Mesenteric fat pad (tissue), 1 donor: ENCODE results near the gene TNNI3. TPM values are rescaled to one million over a fixed set of nuclear protein-coding genes. Genes with fewer than 3 reads are reported as not detected.
A peak's percentile ranks its signal among the peaks of the same experiment; 100 is the strongest.
"Not testable (repeated sequence)": the region's sequence is repeated elsewhere in the genome, so short reads cannot be mapped to it uniquely, and the experiment has no call there.

Experiments
- DNase-seq: peaks from one replicate; pipeline ENCODE4 v3.0.0-alpha.2; 2020; ENCODE audit warnings: low spot score
- total RNA-seq: library from RNA; stranded (reverse); fragmentation: NEBNext Ultra II Directional; extraction: Animal tissue kit (Norgen Biotek cat#: 25700); gene quantifications from one replicate; pipeline ENCODE4 v1.2.1, GENCODE V29; 2021
- donor health status: DM: yes; HTN: yes; CAD: no.

The TNNI3 gene
- total RNA-seq, 1 donor from 2014 or later = not detected

GRCh38 chr19:55173186-55173713 is 15.7 kb upstream of the TNNI3 start:
- DNase-seq = no peak

GRCh38 chr19:55172741-55173140 is 15.2 kb upstream of the TNNI3 start:
- no peak for DNase-seq

GRCh38 chr19:55172318-55172717 is 14.8 kb upstream of the TNNI3 start:
- DNase-seq = not testable (repeated sequence)

GRCh38 chr19:55171440-55171839 is 13.9 kb upstream of the TNNI3 start:
- DNase-seq = no peak

- DNase-seq = no peak
Measured at GRCh38 chr19:55169136-55169535, 11.6 kb upstream of the TNNI3 start.

GRCh38 chr19:55166530-55167268 is 9.2 kb upstream of the TNNI3 start, which contains the start of gene DNAAF3:
Gene DNAAF3, minus strand, starts transcription at chr19:55166613. Its CDS starts 200 bp downstream, at chr19:55166413.
- DNase-seq = peak; percentile 93

GRCh38 chr19:55165952-55166529 is 8.5 kb upstream of the TNNI3 start:
- no peak for DNase-seq

GRCh38 chr19:55161571-55162322 is 4.2 kb upstream of the TNNI3 start:
- DNase-seq = no peak

- DNase-seq = no peak
Measured at GRCh38 chr19:55160986-55161365, 3.4 kb upstream of the TNNI3 start.

GRCh38 chr19:55160128-55160985 is 2.8 kb upstream of the TNNI3 start:
- DNase-seq = peak; percentile 92

- no peak for DNase-seq
Measured at GRCh38 chr19:55158848-55159749, 1.6 kb upstream of the TNNI3 start.

GRCh38 chr19:55158423-55158822 is 891 bp upstream of the TNNI3 start:
- DNase-seq = no peak

- DNase-seq = no peak
Measured at GRCh38 chr19:55156202-55157063, 1.1 kb downstream of the TNNI3 start.

- not testable (repeated sequence) for DNase-seq
Measured at GRCh38 chr19:55155784-55156183, 1.7 kb downstream of the TNNI3 start.

GRCh38 chr19:55153652-55154264 is 3.8 kb downstream of the TNNI3 start:
- DNase-seq = no peak

- no peak for DNase-seq
Measured at GRCh38 chr19:55152017-55152416, 5.5 kb downstream of the TNNI3 start.

GRCh38 chr19:55149078-55150003 is 8.2 kb downstream of the TNNI3 start, which contains the start of gene TNNT1:
Gene TNNT1, minus strand, starts transcription at chr19:55149206. Its CDS starts 2,049 bp downstream, at chr19:55147157.
- no peak for DNase-seq
